CD14-positive monocyte (primary cell): Measurements from ENCODE around the gene PPP1R16B. TPM values are rescaled to one million over a fixed set of nuclear protein-coding genes. Genes with fewer than 3 reads are reported as not detected.

Experiments
- DNase-seq, 3 donors: peaks; one replicate each; pipeline ENCODE4 v3.0.0-alpha.2; 2011 to 2022
- H2AFZ ChIP-seq: 2 replicates; pipeline ENCODE4 v1.6.0; 2012; ENCODE audit warnings: mild to moderate bottlenecking, low read depth, low read length, inconsistent platforms; ENCODE audit not compliant: insufficient read depth, poor library complexity, severe bottlenecking
- H3K27ac ChIP-seq, 2 donors: 1 replicate in 1 of 2; 2 replicates in 1 of 2; pipeline ENCODE4 v1.5.1; 2012 to 2013; ENCODE audit warnings: low read length in 2 of 2, control low read depth in 1 of 2, inconsistent platforms in 1 of 2, low read depth in 1 of 2, mild to moderate bottlenecking in 1 of 2
- H3K27me3 ChIP-seq, 2 donors: one replicate each; pipeline versions ENCODE4 v1.6.0 to v1.6.1; 2011 to 2013; ENCODE audit warnings: low read length in 2 of 2; ENCODE audit not compliant: control insufficient read depth in 2 of 2, insufficient read depth in 2 of 2
- H3K36me3 ChIP-seq, 2 donors: replicated peaks in 1 of 2; 1 replicate in 1 of 2; 2 replicates in 1 of 2; pipeline versions ENCODE4 v1.5.1 to v1.6.1; 2012 to 2013; ENCODE audit warnings: low read length in 2 of 2, control low read depth in 1 of 2, inconsistent platforms in 1 of 2, mild to moderate bottlenecking in 1 of 2; ENCODE audit not compliant: insufficient read depth in 2 of 2, control insufficient read depth in 1 of 2
- H3K4me1 ChIP-seq, 2 donors: 1 replicate in 1 of 2; 2 replicates in 1 of 2; pipeline versions ENCODE4 v1.5.1 to v1.6.1; 2012 to 2013; ENCODE audit warnings: low read length in 2 of 2, control low read depth in 1 of 2, inconsistent platforms in 1 of 2, mild to moderate bottlenecking in 1 of 2, moderate library complexity in 1 of 2; ENCODE audit not compliant: insufficient read depth in 2 of 2, control insufficient read depth in 1 of 2
- H3K4me2 ChIP-seq: replicated peaks from 2 replicates; pipeline ENCODE3; 2012; ENCODE audit warnings: low read length, moderate library complexity, mild to moderate bottlenecking; ENCODE audit not compliant: poor library complexity, severe bottlenecking; ENCODE audit errors: extremely low read depth
- H3K4me3 ChIP-seq, 3 experiments: fragments of 200-600 bp in 1 of 3; sonication (generic) in 1 of 3; replicated peaks in 1 of 3; 1 replicate in 2 of 3; 2 replicates in 1 of 3; pipeline ENCODE4 v1.5.1; 2011 to 2013; ENCODE audit warnings: low read length in 3 of 3, mild to moderate bottlenecking in 3 of 3, control low read depth in 2 of 3, low read depth in 2 of 3, inconsistent platforms in 1 of 3, moderate library complexity in 1 of 3
- H3K79me2 ChIP-seq: 2 replicates; pipeline ENCODE4 v1.6.0; 2012; ENCODE audit warnings: mild to moderate bottlenecking, control low read depth, inconsistent platforms, low read length, moderate library complexity; ENCODE audit not compliant: insufficient read depth
- H3K9ac ChIP-seq: 2 replicates; pipeline ENCODE4 v1.6.0; 2017; ENCODE audit warnings: low read length, mild to moderate bottlenecking; ENCODE audit not compliant: insufficient read depth, poor library complexity, severe bottlenecking
- H3K9me3 ChIP-seq, 2 donors: replicated peaks in 1 of 2; 1 replicate in 1 of 2; 2 replicates in 1 of 2; pipeline versions ENCODE4 v1.5.1 to v1.6.1; 2012 to 2013; ENCODE audit warnings: low read length in 2 of 2, control low read depth in 1 of 2; ENCODE audit not compliant: control insufficient read depth in 1 of 2, insufficient read depth in 1 of 2
- H4K20me1 ChIP-seq: 2 replicates; pipeline ENCODE4 v1.6.0; 2012; ENCODE audit warnings: mild to moderate bottlenecking, low read length, control low read depth, moderate library complexity; ENCODE audit not compliant: insufficient read depth
- H3K27ac Mint-ChIP-seq, 7 donors: one replicate each; pipeline ENCODE4 v1.8.0; 2020; ENCODE audit warnings: mild to moderate bottlenecking in 7 of 7, mixed read lengths in 7 of 7, moderate library complexity in 6 of 7, inconsistent platforms in 2 of 7
- H3K27me3 Mint-ChIP-seq, 3 donors: one replicate each; pipeline ENCODE4 v1.8.0; 2021 to 2022; ENCODE audit warnings: low read depth in 3 of 3, mild to moderate bottlenecking in 3 of 3, mixed read lengths in 3 of 3, moderate library complexity in 3 of 3, inconsistent platforms in 1 of 3
- H3K36me3 Mint-ChIP-seq, 2 donors: one replicate each; pipeline ENCODE4 v1.8.0; 2020; ENCODE audit warnings: mixed read lengths in 2 of 2, inconsistent platforms in 1 of 2, mild to moderate bottlenecking in 1 of 2
- H3K4me1 Mint-ChIP-seq: one replicate; pipeline ENCODE4 v1.8.0; 2020; ENCODE audit warnings: mild to moderate bottlenecking, mixed read lengths
- H3K4me3 Mint-ChIP-seq, 2 donors: one replicate each; pipeline ENCODE4 v1.8.0; 2020; ENCODE audit warnings: mild to moderate bottlenecking in 2 of 2, mixed read lengths in 2 of 2, moderate library complexity in 1 of 2
- H3K9me3 Mint-ChIP-seq, 7 donors: one replicate each; pipeline ENCODE4 v1.8.0; 2020 to 2022; ENCODE audit warnings: mixed read lengths in 7 of 7, mild to moderate bottlenecking in 6 of 7, moderate library complexity in 6 of 7, inconsistent platforms in 2 of 7
- WGBS: methylation state at CpG from one replicate; pipeline ENCODE4 v1.1.5; 2013; ENCODE audit warnings: missing lambda C conversion rate; ENCODE audit not compliant: insufficient coverage; 5-methylcytosine and 5-hydroxymethylcytosine counted together
- intact Hi-C, 2 donors: fragments of 100-400 bp; cut with micrococcal nuclease; formaldehyde crosslinking; loops; one replicate each; pipeline versions ENCODE4 v1.15.0 to v1.15.1; 2023
- polyA plus RNA-seq, 3 donors: library from polyadenylated mRNA; depleted of rRNA in 1 of 3; unstranded in 2 of 3; stranded (reverse) in 1 of 3; fragments of 300-500 nt in 2 of 3; fragments of >200 nt in 1 of 3; fragmentation: Illumina TruSeq in 2 of 3; gene quantifications; 1 replicate in 2 of 3; 2 replicates in 1 of 3; pipeline ENCODE4 v1.2.3, GENCODE V29; 2012 to 2021
- TF ChIP-seq, protein P1 (sequence below): fragments of 200-600 bp; IDR thresholded peaks from one replicate; pipeline ENCODE4 v1.8.0; 2022; ENCODE audit warnings: antibody characterized with exemption, mild to moderate bottlenecking

The PPP1R16B gene
- polyA plus RNA-seq, 3 donors = 1.1 to 4.4 (median 1.4) TPM

DNA sequence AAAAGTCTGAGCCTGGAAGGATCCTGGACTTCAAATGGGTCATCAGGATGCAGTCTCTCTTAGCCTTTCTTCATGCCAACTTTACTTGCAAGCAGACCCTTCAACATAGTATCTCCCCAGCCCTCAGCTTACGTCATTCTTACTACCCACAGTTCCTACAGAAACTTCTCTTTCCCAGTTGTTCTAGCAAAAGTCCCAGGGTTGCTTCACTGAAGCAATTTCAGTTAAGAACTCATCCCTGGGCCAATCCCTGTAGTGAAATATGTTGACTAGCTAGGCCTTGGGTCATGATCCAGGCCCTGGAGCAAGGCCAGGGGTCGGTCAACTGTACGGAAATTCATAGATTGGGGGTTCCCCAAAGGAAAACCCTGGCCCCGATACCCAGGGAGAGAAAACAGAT is 112.2 kb downstream of the PPP1R16B start:
- TF ChIP-seq, protein P1, sequence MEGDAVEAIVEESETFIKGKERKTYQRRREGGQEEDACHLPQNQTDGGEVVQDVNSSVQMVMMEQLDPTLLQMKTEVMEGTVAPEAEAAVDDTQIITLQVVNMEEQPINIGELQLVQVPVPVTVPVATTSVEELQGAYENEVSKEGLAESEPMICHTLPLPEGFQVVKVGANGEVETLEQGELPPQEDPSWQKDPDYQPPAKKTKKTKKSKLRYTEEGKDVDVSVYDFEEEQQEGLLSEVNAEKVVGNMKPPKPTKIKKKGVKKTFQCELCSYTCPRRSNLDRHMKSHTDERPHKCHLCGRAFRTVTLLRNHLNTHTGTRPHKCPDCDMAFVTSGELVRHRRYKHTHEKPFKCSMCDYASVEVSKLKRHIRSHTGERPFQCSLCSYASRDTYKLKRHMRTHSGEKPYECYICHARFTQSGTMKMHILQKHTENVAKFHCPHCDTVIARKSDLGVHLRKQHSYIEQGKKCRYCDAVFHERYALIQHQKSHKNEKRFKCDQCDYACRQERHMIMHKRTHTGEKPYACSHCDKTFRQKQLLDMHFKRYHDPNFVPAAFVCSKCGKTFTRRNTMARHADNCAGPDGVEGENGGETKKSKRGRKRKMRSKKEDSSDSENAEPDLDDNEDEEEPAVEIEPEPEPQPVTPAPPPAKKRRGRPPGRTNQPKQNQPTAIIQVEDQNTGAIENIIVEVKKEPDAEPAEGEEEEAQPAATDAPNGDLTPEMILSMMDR = no peak
- peaks cover 0 to 7% (median 4%) of the 10 kb centered on the region in 3 donors for H3K27me3 Mint-ChIP-seq
- Histone ChIP-seq H3K9me3 (no peaks in the 10 kb centered on the region), H3K27ac (no peak overlapping the region), H3K27me3 (no peaks in the 10 kb centered on the region), H3K4me3 (no peak overlapping the region), H3K9ac (no peak overlapping the region), H4K20me1 (no peaks in the 10 kb centered on the region), H2AFZ (no peak overlapping the region), H3K4me2 (no peak overlapping the region), H3K36me3 (peaks cover 2 to 49% of the 10 kb centered on the region in 2 donors), H3K79me2 (no peaks in the 10 kb centered on the region), H3K4me1 (no peaks in the 10 kb centered on the region)
- WGBS = 93% methylated on average over 3 of the region's 4 CpGs
- H3K27ac Mint-ChIP-seq = no peak overlapping the region
- no peak overlapping the region for H3K4me3 Mint-ChIP-seq
- DNase-seq = no peak
- H3K36me3 Mint-ChIP-seq = peaks cover 4 to 47% of the 10 kb centered on the region in 2 donors
- H3K9me3 Mint-ChIP-seq = no peaks in the 10 kb centered on the region
- H3K4me1 Mint-ChIP-seq = no peaks in the 10 kb centered on the region
- intact Hi-C loops = no loop called here

- no peak overlapping the region for H2AFZ ChIP-seq
- H3K27me3 ChIP-seq = no peaks in the 10 kb centered on the region
- no peaks in the 10 kb centered on the region for H3K9me3 Mint-ChIP-seq
- H3K4me2 ChIP-seq = no peak overlapping the region
- H3K9ac ChIP-seq = no peak overlapping the region
- H3K79me2 ChIP-seq = no peaks in the 10 kb centered on the region
- H3K4me1 ChIP-seq = no peaks in the 10 kb centered on the region
- H3K9me3 ChIP-seq = no peaks in the 10 kb centered on the region
- WGBS = 99% methylated on average over 15 of the region's 19 CpGs
- H3K36me3 ChIP-seq = peaks cover 2 to 46% of the 10 kb centered on the region in 2 donors
- DNase-seq = no peak
- H3K27ac Mint-ChIP-seq = no peak overlapping the region
- peaks cover 0 to 7% (median 4%) of the 10 kb centered on the region in 3 donors for H3K27me3 Mint-ChIP-seq
- peaks cover 4 to 45% of the 10 kb centered on the region in 2 donors for H3K36me3 Mint-ChIP-seq
- no peaks in the 10 kb centered on the region for H4K20me1 ChIP-seq
- TF ChIP-seq, protein P1 = no peak
- intact Hi-C loops = no loop called here
- no peak overlapping the region for H3K27ac ChIP-seq
- H3K4me1 Mint-ChIP-seq = no peaks in the 10 kb centered on the region
- H3K4me3 ChIP-seq = no peak overlapping the region
- no peak overlapping the region for H3K4me3 Mint-ChIP-seq
These were observed 112.7 kb downstream of the PPP1R16B start for GRCh38 chr20:38918172-38918571.
